Brain microvascular endothelial cell (primary cell): ENCODE measurements around the gene SCD5.

Source experiments
- DNase-seq: peaks from one replicate; pipeline ENCODE4 v3.0.0-alpha.2; 2020
- H3K27ac ChIP-seq: fragments of 250-450 bp; sonication (Bioruptor Pico); 2 replicates; pipeline ENCODE4 v1.5.1; 2020; ENCODE audit warnings: mild to moderate bottlenecking, moderate library complexity
- H3K27me3 ChIP-seq: fragments of 250-450 bp; sonication (Bioruptor Pico); replicated peaks from 2 replicates; pipeline ENCODE4 v1.5.1; 2020; ENCODE audit warnings: mild to moderate bottlenecking
- H3K36me3 ChIP-seq: fragments of 250-450 bp; sonication (Bioruptor Pico); replicated peaks from 2 replicates; pipeline ENCODE4 v1.5.1; 2020; ENCODE audit warnings: mild to moderate bottlenecking
- H3K4me3 ChIP-seq: 2 replicates; pipeline ENCODE4 v1.5.1; 2011; ENCODE audit warnings: low read depth, mild to moderate bottlenecking, control low read depth, low read length, moderate library complexity
- in situ Hi-C: cut with HindIII; loops from 2 replicates; pipeline ENCODE4 v1.10.0; 2017; ENCODE audit warnings: low sequenced_read_pairs, low pct_ligation_motif_present
- TF ChIP-seq, protein P1 (sequence below): IDR thresholded peaks from 2 replicates; pipeline ENCODE4 v1.5.1; 2011; ENCODE audit warnings: low read depth, mild to moderate bottlenecking, moderate library complexity, low read length, control low read depth, inconsistent platforms; ENCODE audit errors: missing control alignments

SCD5 gene

DNA sequence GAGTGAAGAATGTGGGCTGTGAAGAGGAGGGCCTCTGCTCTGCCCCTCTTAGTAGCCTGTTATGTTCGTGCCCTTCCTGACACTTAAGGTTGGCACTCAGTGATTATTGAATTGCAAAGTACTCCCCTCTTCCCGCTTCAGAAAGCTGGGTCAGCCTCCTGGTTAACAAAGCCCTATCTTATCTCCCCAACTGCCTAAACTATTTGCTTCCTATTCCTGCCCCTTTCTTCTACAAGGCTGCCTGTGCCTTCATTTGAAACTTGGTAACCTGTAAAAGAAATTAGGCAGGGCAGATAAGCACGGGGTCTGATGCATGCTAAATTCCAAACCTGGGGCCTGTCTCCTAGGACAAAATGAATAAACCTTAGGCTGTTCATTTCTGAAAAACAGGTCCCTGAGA, 213.7 kb downstream of the SCD5 start:
- no peak for DNase-seq
- Histone ChIP-seq H3K27me3 (no peaks in the 10 kb centered on the region), H3K36me3 (no peaks in the 10 kb centered on the region), H3K4me3 (no peak overlapping the region), H3K27ac (no peak overlapping the region)
- TF ChIP-seq, protein P1, sequence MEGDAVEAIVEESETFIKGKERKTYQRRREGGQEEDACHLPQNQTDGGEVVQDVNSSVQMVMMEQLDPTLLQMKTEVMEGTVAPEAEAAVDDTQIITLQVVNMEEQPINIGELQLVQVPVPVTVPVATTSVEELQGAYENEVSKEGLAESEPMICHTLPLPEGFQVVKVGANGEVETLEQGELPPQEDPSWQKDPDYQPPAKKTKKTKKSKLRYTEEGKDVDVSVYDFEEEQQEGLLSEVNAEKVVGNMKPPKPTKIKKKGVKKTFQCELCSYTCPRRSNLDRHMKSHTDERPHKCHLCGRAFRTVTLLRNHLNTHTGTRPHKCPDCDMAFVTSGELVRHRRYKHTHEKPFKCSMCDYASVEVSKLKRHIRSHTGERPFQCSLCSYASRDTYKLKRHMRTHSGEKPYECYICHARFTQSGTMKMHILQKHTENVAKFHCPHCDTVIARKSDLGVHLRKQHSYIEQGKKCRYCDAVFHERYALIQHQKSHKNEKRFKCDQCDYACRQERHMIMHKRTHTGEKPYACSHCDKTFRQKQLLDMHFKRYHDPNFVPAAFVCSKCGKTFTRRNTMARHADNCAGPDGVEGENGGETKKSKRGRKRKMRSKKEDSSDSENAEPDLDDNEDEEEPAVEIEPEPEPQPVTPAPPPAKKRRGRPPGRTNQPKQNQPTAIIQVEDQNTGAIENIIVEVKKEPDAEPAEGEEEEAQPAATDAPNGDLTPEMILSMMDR, result no peak
- in situ Hi-C loops, result no loop called here

DNA sequence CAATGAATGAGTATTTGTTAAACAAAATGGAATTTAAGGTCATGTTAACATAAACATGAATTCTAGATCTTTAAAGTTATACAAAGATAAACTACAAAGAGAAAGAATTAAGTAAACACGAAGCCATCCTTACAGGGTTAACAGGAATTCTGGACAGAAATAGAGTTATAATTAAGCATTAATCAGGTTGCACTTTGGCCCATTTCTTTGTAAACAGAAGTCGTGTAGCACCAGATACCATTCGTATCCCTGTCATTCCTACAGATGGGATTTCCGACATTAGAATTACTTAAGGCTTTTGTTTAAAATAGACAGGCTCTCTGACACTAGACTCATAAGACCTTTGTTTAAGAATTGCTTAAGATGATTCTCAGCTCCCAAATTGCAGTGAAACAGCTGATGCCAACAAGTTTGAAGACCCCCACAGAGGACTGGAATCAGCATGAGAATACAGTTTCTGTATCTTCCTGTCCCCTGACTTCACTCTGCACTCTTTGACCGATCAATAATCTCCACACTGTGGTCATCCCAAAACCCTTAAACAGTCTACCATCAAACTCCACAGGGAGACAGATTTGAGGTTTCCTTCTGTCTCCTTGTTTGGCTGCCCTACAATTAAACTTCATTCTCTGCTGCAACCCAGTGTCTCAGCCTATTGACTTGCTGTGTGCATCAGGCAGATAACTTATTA, 214.6 kb downstream of the SCD5 start:
- in situ Hi-C loops, result no loop called here
- DNase-seq, result no peak
- no peaks in the 10 kb centered on the region for H3K27me3 ChIP-seq
- H3K4me3 ChIP-seq, result no peak overlapping the region
- H3K36me3 ChIP-seq, result no peaks in the 10 kb centered on the region
- no peak overlapping the region for H3K27ac ChIP-seq
- TF ChIP-seq, protein P1, result no peak

DNA sequence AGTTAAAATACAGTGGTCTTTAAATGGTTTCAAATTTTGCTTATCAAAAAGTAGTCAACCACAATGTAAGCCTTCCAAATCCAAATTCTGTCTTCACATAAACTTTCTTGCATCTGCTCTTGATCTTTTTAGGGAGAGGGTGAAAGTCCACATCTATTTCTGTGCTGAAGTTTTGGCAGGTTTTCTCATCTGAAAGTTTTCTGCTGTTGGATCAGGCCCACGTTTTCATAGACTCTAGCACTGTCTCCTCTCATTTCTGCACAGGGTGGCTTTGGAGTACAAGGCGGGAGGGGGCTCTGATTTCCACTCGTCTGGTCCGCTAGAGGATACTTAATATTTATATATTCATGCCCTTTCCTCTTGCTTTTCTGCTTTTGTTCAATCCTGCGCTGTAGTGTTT, 218.7 kb downstream of the SCD5 start:
- Histone ChIP-seq H3K4me3 (no peak overlapping the region), H3K27ac (no peak overlapping the region), H3K36me3 (no peaks in the 10 kb centered on the region), H3K27me3 (no peaks in the 10 kb centered on the region)
- in situ Hi-C loops, result no loop called here
- TF ChIP-seq, protein P1, result no peak
- no peak for DNase-seq
